OCI-LY7 (cell line): Measurements from ENCODE around the gene ZNF670.

Experiments
- EZH2phosphoT487 ChIP-seq: fragments of 200-600 bp; sonication (generic); IDR thresholded peaks from 2 replicates; pipeline ENCODE4 v1.6.1; 2018; ENCODE audit warnings: low read depth, borderline replicate concordance, mild to moderate bottlenecking, mixed run types, antibody characterized with exemption, low read length, moderate library complexity, mixed read lengths
- TF ChIP-seq, protein P1 (sequence below): fragments of 200-600 bp; sonication (generic); conservative IDR thresholded peaks from 2 replicates; pipeline ENCODE4 v1.5.1; 2014; ENCODE audit warnings: mild to moderate bottlenecking, antibody characterized with exemption, low read length, moderate library complexity, mixed read lengths

DNA sequence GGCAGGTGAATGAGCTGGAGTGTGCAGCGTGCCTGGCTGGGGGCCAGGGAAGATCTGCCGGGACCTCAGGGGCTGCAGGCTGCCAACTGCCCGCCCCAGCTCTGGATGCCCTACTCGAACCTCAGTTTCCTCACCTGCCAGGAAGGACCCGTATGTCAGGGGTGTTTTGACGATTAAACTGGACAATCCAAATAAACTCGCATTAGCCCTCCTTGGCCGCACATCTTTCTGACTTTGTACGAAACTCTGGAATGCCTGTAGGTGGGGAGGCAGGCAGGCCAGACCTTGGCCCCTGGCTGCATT, 33.8 kb upstream of the ZNF670 start:
- TF ChIP-seq, protein P1, sequence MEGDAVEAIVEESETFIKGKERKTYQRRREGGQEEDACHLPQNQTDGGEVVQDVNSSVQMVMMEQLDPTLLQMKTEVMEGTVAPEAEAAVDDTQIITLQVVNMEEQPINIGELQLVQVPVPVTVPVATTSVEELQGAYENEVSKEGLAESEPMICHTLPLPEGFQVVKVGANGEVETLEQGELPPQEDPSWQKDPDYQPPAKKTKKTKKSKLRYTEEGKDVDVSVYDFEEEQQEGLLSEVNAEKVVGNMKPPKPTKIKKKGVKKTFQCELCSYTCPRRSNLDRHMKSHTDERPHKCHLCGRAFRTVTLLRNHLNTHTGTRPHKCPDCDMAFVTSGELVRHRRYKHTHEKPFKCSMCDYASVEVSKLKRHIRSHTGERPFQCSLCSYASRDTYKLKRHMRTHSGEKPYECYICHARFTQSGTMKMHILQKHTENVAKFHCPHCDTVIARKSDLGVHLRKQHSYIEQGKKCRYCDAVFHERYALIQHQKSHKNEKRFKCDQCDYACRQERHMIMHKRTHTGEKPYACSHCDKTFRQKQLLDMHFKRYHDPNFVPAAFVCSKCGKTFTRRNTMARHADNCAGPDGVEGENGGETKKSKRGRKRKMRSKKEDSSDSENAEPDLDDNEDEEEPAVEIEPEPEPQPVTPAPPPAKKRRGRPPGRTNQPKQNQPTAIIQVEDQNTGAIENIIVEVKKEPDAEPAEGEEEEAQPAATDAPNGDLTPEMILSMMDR = no peak
- TF ChIP-seq EZH2phosphoT487 = no peak
